Gastroesophageal sphincter (tissue), 4 donors: ENCODE data around the gene DUSP5. TPM values are rescaled to one million over a fixed set of nuclear protein-coding genes. Genes with fewer than 3 reads are reported as not detected.

Source experiments
- ATAC-seq: fragments of 150-250 bp; one replicate; pipeline ENCODE4 v1.9.1; 2016; ENCODE audit warnings: mild to moderate bottlenecking, moderate library complexity
- H3K27ac ChIP-seq, 4 donors: fragments of 200-600 bp; sonication (generic) in 3 of 4; 1 replicate in 3 of 4; 2 replicates in 1 of 4; pipeline ENCODE4 v1.5.1; 2016 to 2019
- H3K27me3 ChIP-seq: fragments of 200-600 bp; sonication (generic); one replicate; pipeline ENCODE4 v1.5.1; 2019
- H3K36me3 ChIP-seq, 2 donors: fragments of 200-600 bp; sonication (generic); one replicate each; pipeline ENCODE4 v1.5.1; 2019; ENCODE audit warnings: control low read depth in 1 of 2
- H3K4me1 ChIP-seq, 3 donors: fragments of 200-600 bp; sonication (generic); 1 replicate in 2 of 3; 2 replicates in 1 of 3; pipeline ENCODE4 v1.5.1; 2016 to 2019; ENCODE audit warnings: control low read depth in 2 of 3
- H3K4me3 ChIP-seq, 2 donors: fragments of 200-600 bp; sonication (generic); one replicate each; pipeline ENCODE4 v1.5.1; 2019; ENCODE audit warnings: mild to moderate bottlenecking in 1 of 2, moderate library complexity in 1 of 2
- H3K9me3 ChIP-seq, 3 donors: fragments of 200-600 bp; sonication (generic); one replicate each; pipeline ENCODE4 v1.5.1; 2017 to 2019; ENCODE audit warnings: control low read depth in 2 of 3
- EP300 ChIP-seq: sonication (generic); formaldehyde crosslinking; IDR thresholded peaks from one replicate; pipeline ENCODE4 v1.6.1; 2017; ENCODE audit warnings: antibody characterized with exemption, mild to moderate bottlenecking
- POLR2A ChIP-seq, 2 donors: fragments of 450-650 bp; IDR thresholded peaks; one replicate each; pipeline ENCODE4 v1.6.1; 2017; ENCODE audit warnings: antibody characterized with exemption in 2 of 2, mild to moderate bottlenecking in 2 of 2, moderate library complexity in 1 of 2
- POLR2AphosphoS5 ChIP-seq: sonication (generic); formaldehyde crosslinking; IDR thresholded peaks from one replicate; pipeline ENCODE4 v1.6.1; 2017; ENCODE audit warnings: antibody characterized with exemption
- WGBS, 2 donors: methylation state at CpG; one replicate each; pipeline ENCODE4 v1.1.5; 2018; ENCODE audit warnings: low coverage in 1 of 2; 5-methylcytosine and 5-hydroxymethylcytosine counted together
- total RNA-seq, 4 donors: library from RNA; depleted of rRNA; stranded (reverse); fragments of >200 nt; gene quantifications; one replicate each; pipeline ENCODE4 v1.1.0, GENCODE V29; 2016
- TF ChIP-seq, protein P1 (sequence below), 4 experiments: fragments of 200-600 bp in 2 of 4; fragments of 450-650 bp in 2 of 4; sonication (generic) in 1 of 4; IDR thresholded peaks; one replicate each; pipeline ENCODE4 v1.5.1; 2017 to 2019; ENCODE audit warnings: antibody characterized with exemption in 4 of 4, mild to moderate bottlenecking in 2 of 4, moderate library complexity in 2 of 4

DUSP5 gene
- total RNA-seq, 4 donors from 2014 or later, result 2.5 to 9.8 (median 3.5) TPM

DNA sequence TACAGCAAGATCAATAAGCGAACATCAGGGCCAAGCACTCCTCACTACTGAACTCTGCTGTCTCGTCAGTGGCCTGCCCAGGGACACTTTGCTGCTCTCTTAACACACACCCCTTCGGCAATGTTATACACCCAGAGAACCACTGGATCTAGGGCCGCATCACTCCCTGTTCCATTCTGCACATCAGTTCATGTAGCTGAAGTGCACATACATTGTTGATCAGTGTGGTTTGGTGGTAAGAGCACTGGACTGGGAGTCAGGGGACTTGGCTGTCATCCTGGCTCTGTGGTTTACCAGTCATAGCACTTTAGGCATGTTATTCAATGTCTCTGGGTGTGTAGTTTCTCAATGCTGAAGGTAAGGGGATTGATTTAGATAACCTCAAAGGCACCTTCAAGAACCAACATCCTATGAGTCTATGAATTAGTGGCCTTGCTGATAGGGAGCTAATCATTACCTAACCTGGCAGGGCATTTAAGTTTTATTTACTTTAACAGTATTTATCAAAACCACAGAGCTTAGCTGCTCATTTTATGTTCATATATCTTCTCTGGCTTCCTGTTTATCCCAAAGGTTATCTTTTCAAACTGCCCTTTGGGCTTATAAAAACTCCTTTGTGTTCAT, 24.8 kb downstream of the DUSP5 start:
- ATAC-seq, result no peak

DNA sequence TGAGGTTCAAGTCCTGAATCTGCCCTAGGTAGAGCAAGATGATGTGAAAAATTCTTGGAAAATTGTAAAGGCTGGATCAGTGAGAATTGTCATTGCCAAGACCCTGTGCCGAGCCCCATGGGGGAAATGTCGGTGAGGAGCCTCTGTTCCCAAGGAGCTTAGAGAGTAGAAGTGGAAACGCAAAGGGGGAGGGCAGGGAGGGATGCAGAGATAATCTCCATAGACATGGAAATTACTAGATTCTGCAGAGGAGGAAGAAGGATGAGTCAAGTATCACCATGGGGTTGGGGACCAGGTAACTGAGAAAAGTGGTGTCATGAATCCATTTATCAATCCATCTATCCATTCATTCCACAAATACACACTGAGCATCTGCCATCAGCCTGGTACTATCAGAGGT, 26.0 kb downstream of the DUSP5 start:
- no peak for TF ChIP-seq POLR2A (IDR thresholded peaks at IDR 0.05)
- TF ChIP-seq, protein P1, sequence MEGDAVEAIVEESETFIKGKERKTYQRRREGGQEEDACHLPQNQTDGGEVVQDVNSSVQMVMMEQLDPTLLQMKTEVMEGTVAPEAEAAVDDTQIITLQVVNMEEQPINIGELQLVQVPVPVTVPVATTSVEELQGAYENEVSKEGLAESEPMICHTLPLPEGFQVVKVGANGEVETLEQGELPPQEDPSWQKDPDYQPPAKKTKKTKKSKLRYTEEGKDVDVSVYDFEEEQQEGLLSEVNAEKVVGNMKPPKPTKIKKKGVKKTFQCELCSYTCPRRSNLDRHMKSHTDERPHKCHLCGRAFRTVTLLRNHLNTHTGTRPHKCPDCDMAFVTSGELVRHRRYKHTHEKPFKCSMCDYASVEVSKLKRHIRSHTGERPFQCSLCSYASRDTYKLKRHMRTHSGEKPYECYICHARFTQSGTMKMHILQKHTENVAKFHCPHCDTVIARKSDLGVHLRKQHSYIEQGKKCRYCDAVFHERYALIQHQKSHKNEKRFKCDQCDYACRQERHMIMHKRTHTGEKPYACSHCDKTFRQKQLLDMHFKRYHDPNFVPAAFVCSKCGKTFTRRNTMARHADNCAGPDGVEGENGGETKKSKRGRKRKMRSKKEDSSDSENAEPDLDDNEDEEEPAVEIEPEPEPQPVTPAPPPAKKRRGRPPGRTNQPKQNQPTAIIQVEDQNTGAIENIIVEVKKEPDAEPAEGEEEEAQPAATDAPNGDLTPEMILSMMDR (IDR thresholded peaks at IDR 0.05), result no peak
- no peak for TF ChIP-seq EP300
- no peak for TF ChIP-seq POLR2AphosphoS5
- WGBS, 2 donors, result 70 to 74% methylated on average over 3 of the region's 3 CpGs
- no peak for ATAC-seq

More for the DNA sequence above, 24.8 kb downstream of the DUSP5 start:
- no peaks in the 10 kb centered on the region for H3K9me3 ChIP-seq
- no peaks in the 10 kb centered on the region for H3K4me1 ChIP-seq
- no peak overlapping the region for H3K27ac ChIP-seq
- TF ChIP-seq POLR2A (IDR thresholded peaks at IDR 0.05) (no peak), POLR2AphosphoS5 (no peak), EP300 (no peak)
- TF ChIP-seq, protein P1 (IDR thresholded peaks at IDR 0.05), result no peak
- 90 to 100% methylated on average over 2 to 3 of the region's 4 CpGs for WGBS, 2 donors
- H3K4me3 ChIP-seq, result no peak overlapping the region
- H3K36me3 ChIP-seq, result no peaks in the 10 kb centered on the region
- no peaks in the 10 kb centered on the region for H3K27me3 ChIP-seq

DNA sequence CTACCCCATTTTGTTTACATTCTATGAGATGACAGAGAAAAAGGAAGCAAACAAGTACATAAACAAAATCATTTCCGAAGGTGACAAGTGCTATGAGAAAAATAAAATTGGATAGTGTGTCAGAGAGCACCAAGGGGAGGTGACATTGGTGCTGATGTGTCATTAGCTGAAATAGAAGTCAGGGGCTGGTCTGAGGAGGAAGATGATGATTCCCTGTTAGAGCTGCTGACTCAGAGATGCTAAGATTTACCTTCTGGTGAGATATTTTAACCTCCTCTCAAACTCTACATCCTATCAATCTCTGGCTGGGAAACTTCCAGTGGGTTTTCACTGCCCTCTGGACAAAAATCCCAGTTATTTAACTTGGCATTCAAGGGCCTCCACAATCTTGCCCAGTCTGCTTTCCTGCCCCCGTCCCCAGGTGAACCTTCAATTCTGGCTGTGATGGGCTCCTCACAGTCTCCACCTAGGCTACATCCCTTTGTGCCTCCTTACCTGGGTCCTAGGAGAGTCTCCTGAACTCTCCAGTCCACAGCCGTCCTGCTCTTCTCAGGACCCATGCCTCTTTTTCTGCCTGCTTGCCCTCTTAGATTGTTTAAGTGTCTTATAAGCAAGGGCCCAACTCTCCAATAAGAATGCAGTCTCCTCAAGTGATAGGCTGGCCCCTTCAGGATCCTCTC, 26.6 kb downstream of the DUSP5 start:
- H3K36me3 ChIP-seq, result no peaks in the 10 kb centered on the region
- ATAC-seq, result no peak

More for the DNA sequence above, 26.0 kb downstream of the DUSP5 start:
- Histone ChIP-seq H3K4me1 (no peaks in the 10 kb centered on the region), H3K4me3 (no peak overlapping the region), H3K9me3 (no peaks in the 10 kb centered on the region), H3K27me3 (no peaks in the 10 kb centered on the region), H3K36me3 (no peaks in the 10 kb centered on the region), H3K27ac (no peak overlapping the region)

DNA sequence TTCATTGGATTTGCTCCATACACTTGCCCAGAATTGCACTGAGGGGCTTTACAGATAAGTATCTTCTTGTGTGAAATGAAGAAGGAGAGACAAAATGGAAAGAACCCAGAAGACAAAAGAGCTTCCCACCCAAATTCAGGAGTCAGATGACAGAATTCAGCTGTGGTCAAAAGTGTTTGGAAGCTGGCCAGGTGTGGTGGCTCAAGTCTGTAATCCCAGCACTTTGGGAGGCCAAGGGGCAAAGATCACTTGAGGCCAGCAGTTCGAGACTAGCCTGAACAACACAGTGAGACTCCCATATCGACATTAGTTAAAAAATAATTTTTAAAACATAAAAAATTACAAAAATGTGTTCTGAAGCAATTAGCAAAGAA, 27.1 kb downstream of the DUSP5 start:
- WGBS, 2 donors, result 20 to 63% methylated on average over 1 to 2 of the region's 2 CpGs
- no peaks in the 10 kb centered on the region for H3K9me3 ChIP-seq
- no peak for ATAC-seq
- no peaks in the 10 kb centered on the region for H3K36me3 ChIP-seq
- no peak overlapping the region for H3K27ac ChIP-seq
- TF ChIP-seq EP300 (no peak), POLR2A (IDR thresholded peaks at IDR 0.05) (no peak), POLR2AphosphoS5 (no peak)
- TF ChIP-seq, protein P1 (IDR thresholded peaks at IDR 0.05), result no peak
- H3K4me3 ChIP-seq, result no peak overlapping the region
- peaks cover 0 to 1% (median 0%) of the 10 kb centered on the region in 3 donors for H3K4me1 ChIP-seq
- H3K27me3 ChIP-seq, result peaks cover 4% of the 10 kb centered on the region

More for the DNA sequence above, 26.6 kb downstream of the DUSP5 start:
- WGBS, 2 donors, result 83 to 100% methylated on average over 2 of the region's 3 CpGs
- Histone ChIP-seq H3K9me3 (no peaks in the 10 kb centered on the region), H3K27me3 (no peaks in the 10 kb centered on the region), H3K27ac (no peak overlapping the region), H3K4me3 (no peak overlapping the region), H3K4me1 (no peaks in the 10 kb centered on the region)
- no peak for TF ChIP-seq EP300

DNA sequence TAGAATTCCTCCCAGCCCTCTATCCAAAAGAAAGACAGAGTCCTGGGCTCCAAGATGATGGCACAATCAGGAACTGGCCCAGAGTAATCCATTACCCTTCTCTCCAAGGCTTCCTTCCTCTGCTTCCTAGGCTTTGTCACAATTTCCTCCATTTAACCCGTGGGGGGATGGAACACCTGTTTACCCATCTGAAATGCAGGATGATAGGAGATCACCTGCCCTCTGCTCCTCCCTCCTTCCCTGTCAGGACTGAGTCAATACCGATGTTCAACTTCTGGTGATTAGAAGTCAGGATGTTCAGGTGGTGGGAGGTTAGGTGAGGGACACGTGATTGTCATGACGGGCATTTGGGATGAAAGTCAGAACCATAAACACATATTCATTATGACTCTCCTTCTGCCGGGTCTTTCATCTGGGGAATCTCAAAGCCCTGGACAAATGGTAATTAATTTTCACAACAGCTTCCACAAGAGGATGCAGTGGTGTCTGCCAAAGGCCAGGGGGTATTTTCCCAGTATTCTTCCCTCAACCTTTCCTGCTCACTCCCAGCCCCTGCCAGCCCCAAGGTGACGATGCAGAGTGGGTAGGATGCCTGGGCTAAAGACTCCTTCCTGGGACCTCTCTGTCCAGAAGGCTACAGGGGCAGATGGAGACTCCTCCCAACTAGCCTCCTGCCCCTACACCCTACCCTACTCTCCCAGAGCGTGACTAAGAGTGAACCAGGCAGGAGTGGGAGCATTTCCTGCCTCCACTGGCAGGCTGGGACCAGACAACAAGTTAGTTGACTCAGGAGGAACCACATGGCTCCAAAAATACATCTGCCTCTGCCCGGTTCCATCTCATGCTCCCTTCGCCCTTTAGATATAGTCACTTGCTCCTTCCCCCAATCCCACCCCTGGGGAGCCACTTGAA, 27.9 kb downstream of the DUSP5 start:
- no peak overlapping the region for H3K27ac ChIP-seq
- H3K36me3 ChIP-seq, result no peaks in the 10 kb centered on the region
- no peak overlapping the region for H3K4me3 ChIP-seq
- TF ChIP-seq POLR2A (IDR thresholded peaks at IDR 0.05) (no peak), EP300 (no peak), POLR2AphosphoS5 (no peak)
- TF ChIP-seq, protein P1 (IDR thresholded peaks at IDR 0.05), result no peak
- WGBS, 2 donors, result 48 to 54% methylated on average over 5 to 7 of the region's 9 CpGs
- H3K27me3 ChIP-seq, result peaks cover 12% of the 10 kb centered on the region
- no peak for ATAC-seq
- peaks cover 0 to 9% (median 6%) of the 10 kb centered on the region in 3 donors for H3K4me1 ChIP-seq
- H3K9me3 ChIP-seq, result no peaks in the 10 kb centered on the region
